Ovary (tissue), 3 donors: Measurements from ENCODE around the gene LRP1B.

Experiments used
- EP300 ChIP-seq: sonication (generic); formaldehyde crosslinking; IDR thresholded peaks from one replicate; pipeline ENCODE4 v1.6.1; 2017; ENCODE audit warnings: antibody characterized with exemption
- POLR2A ChIP-seq: fragments of 450-650 bp; IDR thresholded peaks from one replicate; pipeline ENCODE4 v1.6.1; 2017; ENCODE audit warnings: antibody characterized with exemption, mild to moderate bottlenecking, moderate library complexity
- TF ChIP-seq, protein P1 (sequence below), 3 donors: fragments of 450-650 bp in 2 of 3; fragments of 200-600 bp in 1 of 3; IDR thresholded peaks; one replicate each; pipeline versions ENCODE4 v1.5.1 to v1.8.0; 2016 to 2022; ENCODE audit warnings: antibody characterized with exemption in 3 of 3, mild to moderate bottlenecking in 1 of 3
- donor health status: DM: no; HTN: no; CAD: no.

DNA sequence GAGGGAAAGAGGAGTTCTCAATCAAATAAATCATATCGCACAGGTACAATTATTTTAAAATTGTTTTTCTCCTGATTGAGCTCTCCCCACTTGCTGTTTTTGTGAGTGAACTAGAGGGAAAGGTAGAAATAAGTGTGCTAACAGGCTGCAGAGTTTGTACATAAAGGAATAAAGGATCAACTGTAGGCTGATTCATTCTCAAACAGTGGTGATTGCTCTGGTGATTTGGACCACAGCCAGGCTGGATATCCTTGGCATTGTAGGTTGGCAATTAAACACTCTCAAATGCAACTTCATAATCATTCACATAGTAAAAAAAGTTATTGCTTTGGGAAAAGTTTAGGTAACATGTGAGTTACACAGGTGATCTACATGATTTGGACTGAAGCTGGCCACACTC is 29.8 kb downstream of the LRP1B start:
- TF ChIP-seq, protein P1, sequence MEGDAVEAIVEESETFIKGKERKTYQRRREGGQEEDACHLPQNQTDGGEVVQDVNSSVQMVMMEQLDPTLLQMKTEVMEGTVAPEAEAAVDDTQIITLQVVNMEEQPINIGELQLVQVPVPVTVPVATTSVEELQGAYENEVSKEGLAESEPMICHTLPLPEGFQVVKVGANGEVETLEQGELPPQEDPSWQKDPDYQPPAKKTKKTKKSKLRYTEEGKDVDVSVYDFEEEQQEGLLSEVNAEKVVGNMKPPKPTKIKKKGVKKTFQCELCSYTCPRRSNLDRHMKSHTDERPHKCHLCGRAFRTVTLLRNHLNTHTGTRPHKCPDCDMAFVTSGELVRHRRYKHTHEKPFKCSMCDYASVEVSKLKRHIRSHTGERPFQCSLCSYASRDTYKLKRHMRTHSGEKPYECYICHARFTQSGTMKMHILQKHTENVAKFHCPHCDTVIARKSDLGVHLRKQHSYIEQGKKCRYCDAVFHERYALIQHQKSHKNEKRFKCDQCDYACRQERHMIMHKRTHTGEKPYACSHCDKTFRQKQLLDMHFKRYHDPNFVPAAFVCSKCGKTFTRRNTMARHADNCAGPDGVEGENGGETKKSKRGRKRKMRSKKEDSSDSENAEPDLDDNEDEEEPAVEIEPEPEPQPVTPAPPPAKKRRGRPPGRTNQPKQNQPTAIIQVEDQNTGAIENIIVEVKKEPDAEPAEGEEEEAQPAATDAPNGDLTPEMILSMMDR (IDR thresholded peaks at IDR 0.05) = no peak
- TF ChIP-seq POLR2A (no peak), EP300 (no peak)
